Measurements from ENCODE around the gene ZDHHC14.

- TF ChIP-seq CTCF (IDR thresholded peaks at IDR 0.05) (no peak), POLR2A (IDR thresholded peaks at IDR 0.05) (no peak)
Measured at GRCh38 chr6:157452096-157452495, 71.1 kb downstream of the ZDHHC14 start.

Measured in thyroid gland (tissue), 4 donors.